ENCODE data around the gene ATP5F1D.

Gene ATP5F1D

DNA sequence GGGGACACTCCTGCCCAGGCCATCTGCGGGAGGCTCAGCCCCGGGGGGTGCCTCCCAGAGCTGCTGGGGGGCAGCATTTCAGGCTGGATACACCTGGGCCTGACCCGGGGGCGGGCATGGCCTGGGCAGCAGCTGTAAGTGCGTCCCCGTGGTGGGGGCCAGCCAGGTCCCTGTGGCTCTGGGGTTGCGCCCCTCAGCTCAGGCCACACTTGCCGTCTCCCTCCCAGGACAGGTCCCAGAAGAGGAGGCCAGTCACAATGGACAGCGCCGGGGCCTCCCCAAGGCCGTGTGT lies 15.4 kb upstream of the ATP5F1D start:
- Histone ChIP-seq H3K4ac (ENCODE audit: low read depth, low read length) (no peak overlapping the region), H3K79me2 (ENCODE audit: control insufficient read depth, insufficient read depth, low read length, poor library complexity) (no peaks in the 10 kb centered on the region), H3K18ac (ENCODE audit: low read length) (no peak overlapping the region), H2AK5ac (ENCODE audit: low read length) (no peak overlapping the region), H3K36me3 (ENCODE audit: control insufficient read depth in 1 of 2, insufficient read depth in 2 of 2, low read length in 2 of 2) (peaks cover 58 to 71% of the 10 kb centered on the region in 2 experiments), H3K9ac (ENCODE audit: low read length) (no peak overlapping the region), H3K4me2 (ENCODE audit: low read length) (no peak overlapping the region), H3K9me3 (ENCODE audit: insufficient read depth, low read depth, low read length) (no peaks in the 10 kb centered on the region), H4K91ac (ENCODE audit: low read depth, low read length) (no peak overlapping the region), H3K79me1 (ENCODE audit: low read length) (no peaks in the 10 kb centered on the region), H3K4me3 (ENCODE audit: low read depth, low read length) (no peak overlapping the region), H2BK120ac (ENCODE audit: insufficient read depth, low read length, poor library complexity) (no peak overlapping the region), H3K27me3 (ENCODE audit: insufficient read depth, low read length) (no peaks in the 10 kb centered on the region), H3K4me1 (ENCODE audit: control insufficient read depth in 1 of 2, insufficient read depth in 2 of 2, low read length in 2 of 2) (no peaks in the 10 kb centered on the region), H4K8ac (ENCODE audit: low read depth, low read length) (no peak overlapping the region), H3K23ac (ENCODE audit: low read length) (no peak overlapping the region), H2AFZ (ENCODE audit: insufficient read depth, low read length, poor library complexity) (no peak overlapping the region), H2BK5ac (ENCODE audit: low read depth, low read length, poor library complexity) (no peak overlapping the region), H4K12ac (ENCODE audit: low read depth, low read length) (no peak overlapping the region), H3K27ac (ENCODE audit: low read depth, low read length) (no peak overlapping the region), H3K14ac (ENCODE audit: low read length) (no peak overlapping the region), H2BK12ac (ENCODE audit: low read length) (no peak overlapping the region)
- no peak for DNase-seq
- no CpG with 5 or more reads among the region's 11 CpGs for WGBS (ENCODE audit: extremely low coverage, insufficient coverage, insufficient read length)

- H3K18ac ChIP-seq (ENCODE audit: low read length): no peak overlapping the region
- H3K27ac ChIP-seq (ENCODE audit: low read depth, low read length): no peak overlapping the region
- no peak overlapping the region for H3K14ac ChIP-seq (ENCODE audit: low read length)
- H2BK120ac ChIP-seq (ENCODE audit: insufficient read depth, low read length, poor library complexity): no peak overlapping the region
- no peak overlapping the region for H2BK5ac ChIP-seq (ENCODE audit: low read depth, low read length, poor library complexity)
- peaks cover 2% of the 10 kb centered on the region for H3K9me3 ChIP-seq (ENCODE audit: insufficient read depth, low read depth, low read length)
- peaks cover 2 to 3% of the 10 kb centered on the region in 2 experiments for H3K4me1 ChIP-seq (ENCODE audit: control insufficient read depth in 1 of 2, insufficient read depth in 2 of 2, low read length in 2 of 2)
- no peak overlapping the region for H3K4me3 ChIP-seq (ENCODE audit: low read depth, low read length)
- no peak overlapping the region for H2AFZ ChIP-seq (ENCODE audit: insufficient read depth, low read length, poor library complexity)
- H4K12ac ChIP-seq (ENCODE audit: low read depth, low read length): no peak overlapping the region
- H3K4me2 ChIP-seq (ENCODE audit: low read length): no peak overlapping the region
- no peak for DNase-seq
- no peak overlapping the region for H2AK5ac ChIP-seq (ENCODE audit: low read length)
- H3K79me2 ChIP-seq (ENCODE audit: control insufficient read depth, insufficient read depth, low read length, poor library complexity): no peaks in the 10 kb centered on the region
- H3K4ac ChIP-seq (ENCODE audit: low read depth, low read length): no peak overlapping the region
- no peaks in the 10 kb centered on the region for H3K79me1 ChIP-seq (ENCODE audit: low read length)
- no peaks in the 10 kb centered on the region for H3K27me3 ChIP-seq (ENCODE audit: insufficient read depth, low read length)
- H3K36me3 ChIP-seq (ENCODE audit: control insufficient read depth in 1 of 2, insufficient read depth in 2 of 2, low read length in 2 of 2): peaks cover 55 to 68% of the 10 kb centered on the region in 2 experiments
- H4K91ac ChIP-seq (ENCODE audit: low read depth, low read length): no peak overlapping the region
- no peak overlapping the region for H4K8ac ChIP-seq (ENCODE audit: low read depth, low read length)
- no peak overlapping the region for H3K23ac ChIP-seq (ENCODE audit: low read length)
- WGBS (ENCODE audit: extremely low coverage, insufficient coverage, insufficient read length): no CpG with 5 or more reads among the region's 50 CpGs
- no peak overlapping the region for H3K9ac ChIP-seq (ENCODE audit: low read length)
- no peak overlapping the region for H2BK12ac ChIP-seq (ENCODE audit: low read length)
Observed at GRCh38 chr19:1226522-1227303, 14.8 kb upstream of the ATP5F1D start.

DNA sequence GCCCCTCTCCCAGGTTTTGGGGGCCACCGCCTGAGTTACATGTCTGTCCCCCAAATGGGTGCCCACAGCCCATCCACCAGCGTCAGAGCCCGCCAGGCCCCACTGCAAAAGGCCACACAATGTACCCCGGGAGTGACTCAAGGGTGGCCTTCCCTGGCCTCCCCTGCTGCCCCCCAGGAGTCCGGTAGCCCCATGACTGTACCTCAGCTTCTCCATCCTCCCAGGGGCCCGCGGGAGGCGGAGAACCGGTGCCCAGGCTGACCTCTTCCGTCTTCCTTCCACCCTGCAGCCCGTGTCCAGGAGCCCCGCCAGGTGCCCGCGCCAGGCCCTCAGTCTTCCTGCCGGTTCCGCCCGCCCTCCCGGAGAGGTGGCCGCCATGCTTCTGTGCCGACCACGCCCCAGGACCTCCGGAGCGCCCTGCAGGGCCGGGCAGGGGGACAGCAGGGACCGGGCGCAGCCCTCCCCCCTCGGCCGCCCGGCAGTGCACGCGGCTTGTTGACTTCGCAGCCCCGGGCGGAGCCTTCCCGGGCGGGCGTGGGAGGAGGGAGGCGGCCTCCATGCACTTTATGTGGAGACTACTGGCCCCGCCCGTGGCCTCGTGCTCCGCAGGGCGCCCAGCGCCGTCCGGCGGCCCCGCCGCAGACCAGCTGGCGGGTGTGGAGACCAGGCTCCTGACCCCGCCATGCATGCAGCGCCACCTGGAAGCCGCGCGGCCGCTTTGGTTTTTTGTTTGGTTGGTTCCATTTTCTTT lies 14.1 kb upstream of the ATP5F1D start:
- no peak overlapping the region for H4K8ac ChIP-seq (ENCODE audit: low read depth, low read length)
- H2BK12ac ChIP-seq (ENCODE audit: low read length): no peak overlapping the region
- H3K4me3 ChIP-seq (ENCODE audit: low read depth, low read length): no peak overlapping the region
- H3K79me2 ChIP-seq (ENCODE audit: control insufficient read depth, insufficient read depth, low read length, poor library complexity): no peaks in the 10 kb centered on the region
- no peak overlapping the region for H2BK120ac ChIP-seq (ENCODE audit: insufficient read depth, low read length, poor library complexity)
- no peak overlapping the region for H4K12ac ChIP-seq (ENCODE audit: low read depth, low read length)
- H3K36me3 ChIP-seq (ENCODE audit: control insufficient read depth in 1 of 2, insufficient read depth in 2 of 2, low read length in 2 of 2): peaks cover 48 to 61% of the 10 kb centered on the region in 2 experiments
- H3K79me1 ChIP-seq (ENCODE audit: low read length): no peaks in the 10 kb centered on the region
- H3K27ac ChIP-seq (ENCODE audit: low read depth, low read length): no peak overlapping the region
- WGBS (ENCODE audit: extremely low coverage, insufficient coverage, insufficient read length): no CpG with 5 or more reads among the region's 56 CpGs
- no peak overlapping the region for H3K23ac ChIP-seq (ENCODE audit: low read length)
- peaks cover 4 to 11% of the 10 kb centered on the region in 2 experiments for H3K4me1 ChIP-seq (ENCODE audit: control insufficient read depth in 1 of 2, insufficient read depth in 2 of 2, low read length in 2 of 2)
- no peaks in the 10 kb centered on the region for H3K27me3 ChIP-seq (ENCODE audit: insufficient read depth, low read length)
- no peak overlapping the region for H3K4ac ChIP-seq (ENCODE audit: low read depth, low read length)
- no peak overlapping the region for H3K14ac ChIP-seq (ENCODE audit: low read length)
- no peak overlapping the region for H3K9ac ChIP-seq (ENCODE audit: low read length)
- H2AFZ ChIP-seq (ENCODE audit: insufficient read depth, low read length, poor library complexity): no peak overlapping the region
- no peak overlapping the region for H3K4me2 ChIP-seq (ENCODE audit: low read length)
- no peak overlapping the region for H4K91ac ChIP-seq (ENCODE audit: low read depth, low read length)
- no peak overlapping the region for H2BK5ac ChIP-seq (ENCODE audit: low read depth, low read length, poor library complexity)
- no peak for DNase-seq
- H3K9me3 ChIP-seq (ENCODE audit: insufficient read depth, low read depth, low read length): peaks cover 2% of the 10 kb centered on the region
- no peak overlapping the region for H2AK5ac ChIP-seq (ENCODE audit: low read length)
- H3K18ac ChIP-seq (ENCODE audit: low read length): no peak overlapping the region

DNA sequence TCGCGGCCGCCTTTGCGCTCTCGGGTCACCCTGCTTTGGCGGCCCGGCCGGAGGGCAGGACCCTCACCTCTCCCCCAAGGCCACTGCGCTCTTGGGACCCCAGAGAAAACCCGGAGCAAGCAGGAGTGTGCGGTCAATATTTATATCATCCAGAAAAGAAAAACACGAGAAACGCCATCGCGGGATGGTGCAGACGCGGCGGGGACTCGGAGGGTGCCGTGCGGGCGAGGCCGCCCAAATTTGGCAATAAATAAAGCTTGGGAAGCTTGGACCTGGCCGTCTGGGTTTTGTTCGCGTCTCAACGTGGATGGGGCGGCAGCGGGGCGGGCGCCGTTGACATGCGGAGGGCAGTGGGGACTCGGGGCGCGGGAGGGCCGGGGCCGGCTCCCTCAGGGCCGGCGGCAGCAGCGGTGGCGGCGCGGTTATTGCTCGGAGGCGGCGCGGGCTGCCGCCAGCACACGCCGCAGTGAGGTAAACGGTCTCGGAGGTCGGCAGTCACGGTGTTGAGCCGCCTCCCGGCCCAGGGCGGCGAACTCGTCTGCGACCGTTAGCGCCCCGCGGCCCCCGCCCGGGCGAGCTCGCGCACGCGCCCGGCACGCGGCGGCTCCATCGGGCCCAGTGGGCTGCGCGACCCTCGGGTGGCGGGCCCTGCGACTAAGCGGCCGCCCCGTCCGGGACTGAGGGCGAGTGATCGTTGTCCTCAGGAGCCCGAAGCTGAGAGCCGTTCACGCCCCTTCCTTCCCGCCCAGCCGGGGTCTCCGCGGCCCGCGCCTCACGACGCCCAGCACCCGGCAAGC lies 13.2 kb upstream of the ATP5F1D start:
- Histone ChIP-seq H4K91ac (ENCODE audit: low read depth, low read length) (no peak overlapping the region), H2AK5ac (ENCODE audit: low read length) (no peak overlapping the region), H2AFZ (ENCODE audit: insufficient read depth, low read length, poor library complexity) (no peak overlapping the region), H3K27ac (ENCODE audit: low read depth, low read length) (no peak overlapping the region), H3K4me1 (ENCODE audit: control insufficient read depth in 1 of 2, insufficient read depth in 2 of 2, low read length in 2 of 2) (peaks cover 4 to 12% of the 10 kb centered on the region in 2 experiments), H4K12ac (ENCODE audit: low read depth, low read length) (no peak overlapping the region), H3K9ac (ENCODE audit: low read length) (no peak overlapping the region), H2BK5ac (ENCODE audit: low read depth, low read length, poor library complexity) (no peak overlapping the region), H3K79me1 (ENCODE audit: low read length) (no peaks in the 10 kb centered on the region), H3K4me3 (ENCODE audit: low read depth, low read length) (no peak overlapping the region), H3K27me3 (ENCODE audit: insufficient read depth, low read length) (no peaks in the 10 kb centered on the region), H3K14ac (ENCODE audit: low read length) (no peak overlapping the region), H3K36me3 (ENCODE audit: control insufficient read depth in 1 of 2, insufficient read depth in 2 of 2, low read length in 2 of 2) (peaks cover 46 to 61% of the 10 kb centered on the region in 2 experiments), H4K8ac (ENCODE audit: low read depth, low read length) (no peak overlapping the region), H2BK12ac (ENCODE audit: low read length) (no peak overlapping the region), H3K23ac (ENCODE audit: low read length) (no peak overlapping the region), H3K4me2 (ENCODE audit: low read length) (no peak overlapping the region), H2BK120ac (ENCODE audit: insufficient read depth, low read length, poor library complexity) (no peak overlapping the region), H3K18ac (ENCODE audit: low read length) (no peak overlapping the region), H3K79me2 (ENCODE audit: control insufficient read depth, insufficient read depth, low read length, poor library complexity) (no peaks in the 10 kb centered on the region), H3K4ac (ENCODE audit: low read depth, low read length) (no peak overlapping the region), H3K9me3 (ENCODE audit: insufficient read depth, low read depth, low read length) (peaks cover 2% of the 10 kb centered on the region)
- DNase-seq: no peak
- WGBS (ENCODE audit: extremely low coverage, insufficient coverage, insufficient read length): no CpG with 5 or more reads among the region's 100 CpGs
